ENCODE data around the gene CLSTN2. TPM values are rescaled to one million over a fixed set of nuclear protein-coding genes. Genes with fewer than 3 reads are reported as not detected.

Gene CLSTN2
- total RNA-seq, 1 donor from 2014 or later, result 0.74 TPM

DNA sequence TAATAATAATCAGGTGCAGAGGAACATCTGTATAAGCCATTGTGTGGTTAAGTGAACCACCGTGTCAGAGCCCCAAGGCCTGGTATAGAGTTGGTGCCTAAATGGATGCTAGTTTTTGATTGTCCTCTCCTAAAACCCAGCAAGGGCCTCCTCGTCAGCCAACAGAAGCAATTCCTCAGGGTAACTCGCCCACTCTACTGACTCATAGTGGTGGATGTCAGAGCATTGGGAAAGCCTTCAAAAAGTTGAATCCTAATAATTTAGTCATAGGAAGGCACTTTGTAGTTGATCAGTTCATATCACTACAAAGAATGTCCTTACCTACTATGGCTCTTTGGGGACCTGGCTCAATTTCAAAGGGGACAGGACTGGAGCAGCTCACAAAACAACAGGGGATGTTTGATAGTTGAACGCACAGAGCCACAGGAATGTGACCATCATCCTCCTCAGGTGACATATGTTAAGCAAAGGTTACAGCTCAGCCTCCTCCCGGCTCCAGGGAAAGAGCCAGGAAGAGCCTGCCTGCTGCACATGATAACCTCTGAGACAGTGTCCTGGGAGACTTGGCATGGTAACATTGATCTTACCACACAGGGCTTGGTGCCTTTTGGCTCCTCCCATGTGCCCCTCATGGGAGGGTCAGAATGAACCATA, 338.7 kb downstream of the CLSTN2 start:
- Mint-ChIP-seq H3K36me3 (ENCODE audit: low read depth, unreplicated experiment) (no peaks in the 10 kb centered on the region), H3K4me3 (ENCODE audit: unreplicated experiment) (no peak overlapping the region), H3K4me1 (ENCODE audit: unreplicated experiment) (no peaks in the 10 kb centered on the region), H3K27me3 (ENCODE audit: unreplicated experiment) (peaks cover 4% of the 10 kb centered on the region), H3K9me3 (ENCODE audit: unreplicated experiment) (no peaks in the 10 kb centered on the region), H3K27ac (ENCODE audit: unreplicated experiment) (no peak overlapping the region)
- no peak for DNase-seq (ENCODE audit: low spot score)
- no peak for TF ChIP-seq CTCF (IDR thresholded peaks at IDR 0.05; ENCODE audit: unreplicated experiment)

DNA sequence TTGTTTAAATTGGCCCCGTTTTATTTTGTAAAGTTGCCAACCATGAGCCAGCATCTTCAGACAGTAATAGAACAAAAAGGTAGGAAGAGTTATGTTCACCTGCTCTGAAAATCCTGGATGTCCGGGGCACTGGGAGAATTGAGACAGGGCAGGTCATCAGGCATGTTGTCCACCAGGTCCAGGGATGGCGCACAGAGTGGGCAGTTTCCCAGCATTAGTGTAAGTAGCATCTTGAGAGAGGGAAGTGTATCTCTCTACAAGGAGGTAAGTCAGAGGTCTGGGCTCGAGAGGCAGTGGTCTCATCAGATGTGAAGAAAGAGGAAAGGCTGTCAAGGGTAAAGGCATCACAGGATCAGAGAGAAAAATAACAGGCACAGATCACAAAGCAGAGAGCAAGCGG, 339.4 kb downstream of the CLSTN2 start:
- Mint-ChIP-seq H3K36me3 (ENCODE audit: low read depth, unreplicated experiment) (no peaks in the 10 kb centered on the region), H3K4me3 (ENCODE audit: unreplicated experiment) (no peak overlapping the region), H3K27ac (ENCODE audit: unreplicated experiment) (no peak overlapping the region), H3K9me3 (ENCODE audit: unreplicated experiment) (no peaks in the 10 kb centered on the region), H3K27me3 (ENCODE audit: unreplicated experiment) (peaks cover 4% of the 10 kb centered on the region), H3K4me1 (ENCODE audit: unreplicated experiment) (no peaks in the 10 kb centered on the region)
- no peak for DNase-seq (ENCODE audit: low spot score)
- no peak for TF ChIP-seq CTCF (IDR thresholded peaks at IDR 0.05; ENCODE audit: unreplicated experiment)

- no peak overlapping the region for H3K4me3 Mint-ChIP-seq (ENCODE audit: unreplicated experiment)
- H3K27me3 Mint-ChIP-seq (ENCODE audit: unreplicated experiment), result peaks cover 4% of the 10 kb centered on the region
- H3K27ac Mint-ChIP-seq (ENCODE audit: unreplicated experiment), result no peak overlapping the region
- H3K36me3 Mint-ChIP-seq (ENCODE audit: low read depth, unreplicated experiment), result no peaks in the 10 kb centered on the region
- no peak for TF ChIP-seq CTCF (IDR thresholded peaks at IDR 0.05; ENCODE audit: unreplicated experiment)
- H3K4me1 Mint-ChIP-seq (ENCODE audit: unreplicated experiment), result no peaks in the 10 kb centered on the region
- no peaks in the 10 kb centered on the region for H3K9me3 Mint-ChIP-seq (ENCODE audit: unreplicated experiment)
- peak; percentile 26 for DNase-seq (ENCODE audit: low spot score)
Measured at GRCh38 chr3:140276703-140277102, 341.7 kb downstream of the CLSTN2 start.

GRCh38 chr3:140277886-140278285, 342.9 kb downstream of the CLSTN2 start:
- DNase-seq (ENCODE audit: low spot score), result no peak
- Mint-ChIP-seq H3K27ac (ENCODE audit: unreplicated experiment) (no peak overlapping the region), H3K4me3 (ENCODE audit: unreplicated experiment) (no peak overlapping the region), H3K9me3 (ENCODE audit: unreplicated experiment) (no peaks in the 10 kb centered on the region), H3K4me1 (ENCODE audit: unreplicated experiment) (no peaks in the 10 kb centered on the region), H3K36me3 (ENCODE audit: low read depth, unreplicated experiment) (no peaks in the 10 kb centered on the region), H3K27me3 (ENCODE audit: unreplicated experiment) (no peaks in the 10 kb centered on the region)
- no peak for TF ChIP-seq CTCF (IDR thresholded peaks at IDR 0.05; ENCODE audit: unreplicated experiment)

DNA sequence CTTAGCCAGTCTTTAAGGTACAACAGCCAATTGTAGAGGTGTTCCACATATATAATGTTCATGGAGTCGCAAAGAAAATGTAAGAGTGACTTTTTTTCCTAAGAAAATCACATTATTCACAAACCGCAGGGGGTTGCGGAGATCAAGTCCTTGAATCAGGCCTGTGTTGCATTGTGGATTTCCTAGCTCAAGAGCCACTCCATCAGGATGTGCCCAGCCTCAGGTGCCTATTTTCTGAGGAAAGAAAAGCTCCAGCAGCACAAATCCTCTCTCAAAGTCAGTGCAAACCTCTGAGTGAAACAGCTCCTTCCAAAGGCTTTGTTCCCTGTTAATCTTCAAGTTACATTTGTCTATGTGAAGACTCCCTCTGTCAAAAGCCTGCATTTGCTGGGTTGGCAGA, 349.4 kb downstream of the CLSTN2 start:
- TF ChIP-seq CTCF (IDR thresholded peaks at IDR 0.05; ENCODE audit: unreplicated experiment), result no peak
- DNase-seq (ENCODE audit: low spot score), result no peak
- Mint-ChIP-seq H3K9me3 (ENCODE audit: unreplicated experiment) (no peaks in the 10 kb centered on the region), H3K27ac (ENCODE audit: unreplicated experiment) (no peak overlapping the region), H3K4me1 (ENCODE audit: unreplicated experiment) (no peaks in the 10 kb centered on the region), H3K36me3 (ENCODE audit: low read depth, unreplicated experiment) (no peaks in the 10 kb centered on the region), H3K4me3 (ENCODE audit: unreplicated experiment) (no peak overlapping the region), H3K27me3 (ENCODE audit: unreplicated experiment) (no peaks in the 10 kb centered on the region)
